Body of pancreas (tissue), 4 donors: ENCODE measurements around the gene ALDH1B1. TPM values are rescaled to one million over a fixed set of nuclear protein-coding genes. Genes with fewer than 3 reads are reported as not detected.

Experiments
- ATAC-seq: fragments of 150-250 bp; one replicate; pipeline ENCODE4 v1.9.1; 2016
- DNase-seq, 4 donors: peaks; one replicate each; pipeline ENCODE4 v3.0.0-alpha.2; 2019
- H3K27ac ChIP-seq, 4 donors: fragments of 200-600 bp; sonication (generic); 1 replicate in 3 of 4; 2 replicates in 1 of 4; pipeline versions ENCODE4 v1.5.1 to v1.6.1; 2016 to 2019; ENCODE audit warnings: mild to moderate bottlenecking in 1 of 4, mixed read lengths in 1 of 4, moderate library complexity in 1 of 4
- H3K27me3 ChIP-seq, 2 donors: fragments of 200-600 bp; sonication (generic); one replicate each; pipeline ENCODE4 v1.6.0; 2016; ENCODE audit warnings: mild to moderate bottlenecking in 1 of 2
- H3K36me3 ChIP-seq, 2 donors: fragments of 200-600 bp; sonication (generic); replicated peaks in 1 of 2; 2 replicates each; pipeline ENCODE4 v1.5.1; 2016; ENCODE audit warnings: low read depth in 2 of 2; ENCODE audit not compliant: insufficient read depth in 1 of 2
- H3K4me1 ChIP-seq: fragments of 200-600 bp; sonication (generic); one replicate; pipeline ENCODE4 v1.6.0; 2016
- H3K4me3 ChIP-seq, 2 donors: fragments of 200-600 bp; sonication (generic); 1 replicate in 1 of 2; 2 replicates in 1 of 2; pipeline ENCODE4 v1.5.1; 2016 to 2019
- H3K9me3 ChIP-seq, 3 donors: fragments of 200-600 bp; sonication (generic); 1 replicate in 2 of 3; 2 replicates in 1 of 3; pipeline ENCODE4 v1.5.1; 2016
- CTCF ChIP-seq, 7 experiments: fragments of 450-650 bp in 4 of 7; fragments of 200-600 bp in 3 of 7; sonication (generic) in 3 of 7; IDR thresholded peaks; one replicate each; pipeline ENCODE4 v1.5.1; 2016 to 2019; ENCODE audit warnings: antibody characterized with exemption in 7 of 7
- POLR2A ChIP-seq, 3 donors: fragments of 450-650 bp; IDR thresholded peaks; one replicate each; pipeline ENCODE4 v1.6.1; 2016; ENCODE audit warnings: antibody characterized with exemption in 3 of 3, mild to moderate bottlenecking in 2 of 3
- WGBS, 2 donors: methylation state at CpG; one replicate each; pipeline ENCODE4 v1.1.5; 2017; 5-methylcytosine and 5-hydroxymethylcytosine counted together
- intact Hi-C: fragments of 100-400 bp; cut with DNase I; formaldehyde crosslinking; loops from one replicate; pipeline ENCODE4 v1.15.1; 2023
- total RNA-seq, 2 donors: library from RNA; depleted of rRNA; stranded (reverse); fragments of >200 nt; gene quantifications; one replicate each; pipeline ENCODE4 v1.1.0, GENCODE V29; 2016

Gene ALDH1B1
- total RNA-seq, 2 donors from 2014 or later = 11.7 to 17.5 TPM

- Histone ChIP-seq H3K9me3 (no peaks in the 10 kb centered on the region), H3K4me1 (no peaks in the 10 kb centered on the region), H3K27ac (no peak overlapping the region), H3K36me3 (no peaks in the 10 kb centered on the region), H3K4me3 (no peak overlapping the region), H3K27me3 (no peaks in the 10 kb centered on the region)
- no peak for TF ChIP-seq CTCF (IDR thresholded peaks at IDR 0.05)
- TF ChIP-seq POLR2A (IDR thresholded peaks at IDR 0.05) = no peak
- intact Hi-C loops = loop anchor here (10.0 kb wide), 1 partner anchor 266 kb away; no protein-coding TSS in a partner anchor
- WGBS, 2 donors = 93 to 98% methylated on average over 2 of the region's 2 CpGs
- DNase-seq (peak in 1 of 4 donors; percentile 0), ATAC-seq (no peak)
These were observed 42.0 kb upstream of the ALDH1B1 start for GRCh38 chr9:38350529-38350928.

DNA sequence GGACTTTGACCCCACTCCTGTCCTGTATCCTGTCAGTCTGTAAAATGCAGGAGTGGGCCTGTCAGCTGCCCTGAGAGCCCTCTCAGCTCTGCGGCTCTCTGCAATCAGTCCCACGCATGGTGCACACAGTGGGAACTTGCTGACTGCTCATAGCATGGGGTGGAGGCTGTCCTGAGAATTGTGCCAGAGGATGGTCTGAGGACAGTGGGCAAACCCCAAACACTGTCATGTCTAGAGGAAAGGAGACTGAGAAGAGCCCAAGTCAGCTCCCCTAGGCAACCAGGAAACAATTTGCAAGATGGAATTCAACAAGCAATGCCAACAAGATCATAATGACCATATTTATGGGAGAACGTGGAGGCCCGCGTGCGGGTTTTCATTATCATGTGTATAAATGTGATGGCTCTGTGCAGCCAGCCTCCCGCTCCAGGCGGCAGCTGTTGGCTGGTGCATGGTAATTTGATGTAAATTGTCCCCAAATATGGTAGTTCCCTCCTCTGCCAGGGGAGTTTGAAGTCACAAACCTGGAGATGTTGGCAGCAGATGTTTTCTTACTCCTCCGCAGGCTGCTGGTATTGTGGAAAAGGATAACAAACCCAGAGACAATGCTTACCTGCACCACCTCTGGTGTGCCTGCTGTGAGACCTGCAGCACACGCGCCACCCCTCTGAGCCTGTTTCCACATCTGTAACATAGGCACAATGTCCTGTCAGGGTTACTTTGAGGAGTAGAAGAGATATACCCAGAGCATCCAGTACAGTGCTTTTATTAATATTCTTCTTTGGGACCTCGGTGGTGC lies 39.8 kb upstream of the ALDH1B1 start:
- Histone ChIP-seq H3K4me3 (no peak overlapping the region), H3K36me3 (no peaks in the 10 kb centered on the region), H3K4me1 (no peaks in the 10 kb centered on the region), H3K9me3 (no peaks in the 10 kb centered on the region), H3K27ac (no peak overlapping the region), H3K27me3 (no peaks in the 10 kb centered on the region)
- TF ChIP-seq CTCF (IDR thresholded peaks at IDR 0.05) = no peak
- no peak for TF ChIP-seq POLR2A (IDR thresholded peaks at IDR 0.05)
- DNase-seq (peak in 1 of 4 donors; percentile 5), ATAC-seq (no peak)
- intact Hi-C loops = loop anchor here (10.0 kb wide), 1 partner anchor 268 kb away; no protein-coding TSS in a partner anchor
- 83 to 86% methylated on average over 11 to 12 of the region's 12 CpGs for WGBS, 2 donors

GRCh38 chr9:38355115-38355514 lies 37.4 kb upstream of the ALDH1B1 start:
- Histone ChIP-seq H3K36me3 (no peaks in the 10 kb centered on the region), H3K9me3 (no peaks in the 10 kb centered on the region), H3K27me3 (no peaks in the 10 kb centered on the region), H3K4me3 (no peak overlapping the region), H3K4me1 (no peaks in the 10 kb centered on the region), H3K27ac (no peak overlapping the region)
- TF ChIP-seq POLR2A (IDR thresholded peaks at IDR 0.05) = no peak
- no peak for TF ChIP-seq CTCF (IDR thresholded peaks at IDR 0.05)
- intact Hi-C loops = loop anchor here (10.0 kb wide), 1 partner anchor 270 kb away; no protein-coding TSS in a partner anchor
- ATAC-seq (no peak), DNase-seq (no peak)
- WGBS, 2 donors = 48 to 67% methylated on average over 3 of the region's 3 CpGs

DNA sequence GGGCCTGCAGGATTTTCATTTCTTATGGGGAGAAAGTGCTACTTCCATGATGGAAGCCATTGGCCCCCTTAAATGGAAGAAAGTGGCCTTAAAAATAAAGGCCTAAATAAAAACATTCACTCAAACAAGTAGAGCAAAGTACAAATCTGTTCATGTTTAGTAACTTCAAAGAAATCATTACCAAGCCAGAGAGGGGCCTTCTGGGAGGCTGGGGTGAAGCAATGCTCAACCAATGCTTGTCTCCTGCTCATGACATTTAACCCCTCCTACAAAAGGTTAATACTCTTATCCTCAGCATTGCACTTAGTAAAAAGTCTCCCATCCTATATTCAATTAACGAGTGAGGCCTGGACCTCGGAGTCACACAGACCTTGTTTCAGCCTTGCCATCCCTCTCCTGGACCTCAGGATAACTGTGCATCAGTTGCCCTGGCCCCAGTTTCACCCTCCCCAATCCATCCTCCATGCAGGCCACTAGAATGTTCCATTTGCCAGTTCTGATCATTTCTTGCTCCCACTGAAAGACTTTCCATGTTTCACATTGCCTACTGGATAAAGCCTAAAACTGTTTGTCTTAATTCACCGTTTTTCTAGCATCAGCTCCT lies 36.9 kb upstream of the ALDH1B1 start:
- DNase-seq = no peak
- Histone ChIP-seq H3K27me3 (no peaks in the 10 kb centered on the region), H3K9me3 (no peaks in the 10 kb centered on the region), H3K36me3 (no peaks in the 10 kb centered on the region), H3K4me3 (no peak overlapping the region), H3K4me1 (no peaks in the 10 kb centered on the region), H3K27ac (no peak overlapping the region)
- TF ChIP-seq POLR2A (IDR thresholded peaks at IDR 0.05) (no peak), CTCF (IDR thresholded peaks at IDR 0.05) (no peak)
- intact Hi-C loops = loop anchor here (10.0 kb wide), 1 partner anchor 271 kb away; no protein-coding TSS in a partner anchor
- 90 to 95% methylated on average over 3 of the region's 3 CpGs for WGBS, 2 donors
- no peak for ATAC-seq
